K562 (cell line): ENCODE measurements around the gene MS4A8.

Source experiments
- BMI1 ChIP-seq: fragments of 150-350 bp; IDR thresholded peaks from 2 replicates; pipeline ENCODE4 v1.6.1; 2014; ENCODE audit warnings: low read length
- EZH2 ChIP-seq: IDR thresholded peaks from 2 replicates; pipeline ENCODE4 v1.6.1; 2012; ENCODE audit warnings: low read depth, mild to moderate bottlenecking, inconsistent platforms, low read length, borderline replicate concordance
- MYC ChIP-seq, 2 experiments: fragments of 250-450 bp in 1 of 2; sonication (Bioruptor Pico) in 1 of 2; IDR thresholded peaks; 2 replicates each; pipeline versions ENCODE4 v1.5.1 to v1.6.1; 2012 to 2021; ENCODE audit warnings: low read depth in 2 of 2, borderline replicate concordance in 1 of 2, improper control_type of control experiment in 1 of 2, low read length in 1 of 2, mild to moderate bottlenecking in 1 of 2, moderate library complexity in 1 of 2
- POU5F1 ChIP-seq: fragments of 150-350 bp; IDR thresholded peaks from 2 replicates; pipeline ENCODE4 v1.6.1; 2014; ENCODE audit warnings: borderline replicate concordance, low read length, low read depth, mild to moderate bottlenecking; ENCODE audit not compliant: partially characterized antibody
- ZNF589 ChIP-seq: fragments of 200-800 bp; sonication (Bioruptor generic); IDR thresholded peaks from 2 replicates; pipeline ENCODE4 v1.6.1; 2016; ENCODE audit warnings: low read depth, missing genetic modification characterization, missing compliant biosample characterization
- TF ChIP-seq, protein P1 (sequence below), 3 experiments: IDR thresholded peaks in 2 of 3; conservative IDR thresholded peaks in 1 of 3; 2 replicates each; pipeline ENCODE4 v1.5.1; 2011 to 2012; ENCODE audit warnings: low read length in 3 of 3, mild to moderate bottlenecking in 3 of 3, control low read depth in 2 of 3, improper control_type of control experiment in 1 of 3, inconsistent platforms in 1 of 3, low read depth in 1 of 3, mixed read lengths in 1 of 3, moderate library complexity in 1 of 3; ENCODE audit not compliant: insufficient read depth in 2 of 3

DNA sequence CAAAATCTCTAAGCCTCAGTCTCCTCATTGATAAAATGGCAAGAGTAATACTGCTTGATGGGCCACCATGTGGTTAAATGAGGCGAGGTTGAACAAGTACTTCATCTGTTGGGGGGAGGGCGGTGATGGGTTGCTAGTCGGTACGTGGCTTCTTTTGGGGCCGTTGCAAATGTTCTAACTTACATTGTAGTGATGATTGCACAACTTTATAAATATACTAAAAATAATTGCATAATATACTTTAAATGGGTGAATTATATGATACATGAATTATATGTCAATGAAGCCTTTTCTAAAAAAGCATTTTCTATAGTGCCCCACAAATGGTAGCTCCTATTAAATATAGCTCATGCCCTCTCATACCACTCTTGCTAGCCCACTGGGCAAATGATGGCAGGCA lies 6.5 kb downstream of the MS4A8 start:
- no peak for TF ChIP-seq ZNF589
- TF ChIP-seq EZH2, result no peak
- no peak for TF ChIP-seq MYC (IDR thresholded peaks at IDR 0.05; ENCODE audit: low read depth, low read length)
- TF ChIP-seq MYC (CRISPR knock-in tag; IDR thresholded peaks at IDR 0.05; ENCODE audit: borderline replicate concordance, low read depth), result no peak
- no peak for TF ChIP-seq BMI1
- no peak for TF ChIP-seq POU5F1
- TF ChIP-seq, protein P1, sequence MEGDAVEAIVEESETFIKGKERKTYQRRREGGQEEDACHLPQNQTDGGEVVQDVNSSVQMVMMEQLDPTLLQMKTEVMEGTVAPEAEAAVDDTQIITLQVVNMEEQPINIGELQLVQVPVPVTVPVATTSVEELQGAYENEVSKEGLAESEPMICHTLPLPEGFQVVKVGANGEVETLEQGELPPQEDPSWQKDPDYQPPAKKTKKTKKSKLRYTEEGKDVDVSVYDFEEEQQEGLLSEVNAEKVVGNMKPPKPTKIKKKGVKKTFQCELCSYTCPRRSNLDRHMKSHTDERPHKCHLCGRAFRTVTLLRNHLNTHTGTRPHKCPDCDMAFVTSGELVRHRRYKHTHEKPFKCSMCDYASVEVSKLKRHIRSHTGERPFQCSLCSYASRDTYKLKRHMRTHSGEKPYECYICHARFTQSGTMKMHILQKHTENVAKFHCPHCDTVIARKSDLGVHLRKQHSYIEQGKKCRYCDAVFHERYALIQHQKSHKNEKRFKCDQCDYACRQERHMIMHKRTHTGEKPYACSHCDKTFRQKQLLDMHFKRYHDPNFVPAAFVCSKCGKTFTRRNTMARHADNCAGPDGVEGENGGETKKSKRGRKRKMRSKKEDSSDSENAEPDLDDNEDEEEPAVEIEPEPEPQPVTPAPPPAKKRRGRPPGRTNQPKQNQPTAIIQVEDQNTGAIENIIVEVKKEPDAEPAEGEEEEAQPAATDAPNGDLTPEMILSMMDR (IDR thresholded peaks at IDR 0.05 in 2 of 3, conservative IDR thresholded peaks at IDR 0.05 in 1 of 3; ENCODE audit: insufficient read depth in 2 of 3, low read depth in 1 of 3, low read length in 3 of 3), result no peak
